PC-9 (cell line): ENCODE results near the gene PTDSS2. TPM values are rescaled to one million over a fixed set of nuclear protein-coding genes. Genes with fewer than 3 reads are reported as not detected.

Source experiments
- BruUV-seq: library from RNA; stranded (reverse); fragments of 400-500 nt; replicated peaks from 2 replicates; lab custom pipeline; 2021; lab: Mats Ljungman, UMichigan
- CTCF ChIA-PET: fragments of 300-600 bp; sonication (Branson Sonifier 250); formaldehyde crosslinking; loops from one replicate; lab custom pipeline; 2022; ENCODE audit warnings: antibody characterized with exemption; lab: Charles Lee
- POLR2A ChIA-PET: fragments of 300-600 bp; sonication (Branson Sonifier 250); formaldehyde crosslinking; loops from one replicate; lab custom pipeline; 2022; ENCODE audit warnings: antibody characterized with exemption; ENCODE audit not compliant: unreplicated experiment; lab: Charles Lee
- DNase-seq, 2 experiments: peaks; one replicate each; pipeline versions ENCODE4 v3.0.0 to v3.0.0-alpha.2; 2015 to 2022; ENCODE audit warnings: mixed read lengths in 1 of 2
- H2AFZ ChIP-seq: fragments of 200-600 bp; sonication (generic); 2 replicates; pipeline ENCODE4 v1.8.1; 2017; ENCODE audit warnings: antibody characterized with exemption
- H3F3A ChIP-seq: fragments of 200-600 bp; sonication (generic); 2 replicates; pipeline ENCODE4 v1.8.1; 2017; ENCODE audit warnings: antibody characterized with exemption, mild to moderate bottlenecking, low read depth; ENCODE audit not compliant: insufficient read depth
- H3K27ac ChIP-seq: fragments of 200-600 bp; sonication (generic); 2 replicates; pipeline ENCODE4 v1.6.1; 2016; ENCODE audit warnings: mixed run types
- H3K27me3 ChIP-seq: fragments of 200-600 bp; sonication (generic); 2 replicates; pipeline ENCODE4 v1.6.1; 2016; ENCODE audit warnings: low read depth, mixed run types; ENCODE audit not compliant: insufficient read depth
- H3K36me3 ChIP-seq: fragments of 200-600 bp; sonication (generic); 2 replicates; pipeline ENCODE4 v1.6.1; 2016; ENCODE audit warnings: low read depth, mixed run types
- H3K4me1 ChIP-seq: fragments of 200-600 bp; sonication (generic); replicated peaks from 2 replicates; pipeline ENCODE4 v1.6.1; 2016; ENCODE audit warnings: mixed run types; ENCODE audit not compliant: insufficient read depth
- H3K4me2 ChIP-seq: fragments of 200-600 bp; sonication (generic); 2 replicates; pipeline ENCODE4 v1.6.1; 2017; ENCODE audit warnings: mixed run types
- H3K4me3 ChIP-seq: fragments of 200-600 bp; sonication (generic); 2 replicates; pipeline ENCODE4 v1.6.1; 2016; ENCODE audit warnings: mixed run types
- H3K79me2 ChIP-seq: fragments of 200-600 bp; sonication (generic); 2 replicates; pipeline ENCODE4 v1.6.1; 2017; ENCODE audit warnings: low read depth, mixed run types
- H3K9me2 ChIP-seq: fragments of 200-600 bp; sonication (generic); 2 replicates; pipeline ENCODE4 v1.8.1; 2017; ENCODE audit warnings: mild to moderate bottlenecking; ENCODE audit not compliant: insufficient read depth
- H3K9me3 ChIP-seq: fragments of 200-600 bp; sonication (generic); 2 replicates; pipeline ENCODE4 v1.8.1; 2016; ENCODE audit warnings: low read depth; ENCODE audit not compliant: insufficient read depth
- H4K20me1 ChIP-seq: fragments of 200-600 bp; sonication (generic); 2 replicates; pipeline ENCODE4 v1.8.1; 2017; ENCODE audit not compliant: insufficient read depth
- CTCF ChIP-seq: fragments of 200-600 bp; sonication (generic); conservative IDR thresholded peaks from 2 replicates; pipeline ENCODE4 v1.6.1; 2017; ENCODE audit warnings: mixed run types, antibody characterized with exemption, mild to moderate bottlenecking, moderate library complexity
- EZH2 ChIP-seq: fragments of 200-600 bp; sonication (generic); IDR thresholded peaks from 2 replicates; pipeline ENCODE4 v1.8.0; 2017; ENCODE audit warnings: antibody characterized with exemption, low read depth
- intact Hi-C: fragments of 100-400 bp; cut with micrococcal nuclease; formaldehyde crosslinking; loops from one replicate; pipeline ENCODE4 v1.10.0; 2022; ENCODE audit not compliant: unreplicated experiment
- total RNA-seq: library from RNA; stranded (reverse); gene quantifications from 2 replicates; pipeline ENCODE4 v1.2.3, GENCODE V29; 2021

The PTDSS2 gene
- total RNA-seq, 1 experiment from 2014 or later = 32.5 TPM

- Histone ChIP-seq H3K4me1 (peaks cover 5% of the 10 kb centered on the region), H3K4me3 (no peak overlapping the region), H3F3A (no peaks in the 10 kb centered on the region), H2AFZ (no peak overlapping the region), H3K27me3 (no peaks in the 10 kb centered on the region), H3K36me3 (no peaks in the 10 kb centered on the region), H4K20me1 (no peaks in the 10 kb centered on the region; the same call in 1 of the 2 replicates), H3K4me2 (no peak overlapping the region), H3K79me2 (0 out of 2 replicates have a peak, but pooled peaks cover 4% of the 10 kb centered on the region), H3K9me3 (no peaks in the 10 kb centered on the region), H3K9me2 (no peaks in the 10 kb centered on the region), H3K27ac (no peak overlapping the region)
- BruUV-seq = no TSS peak
- ChIA-PET CTCF (no interaction called here), POLR2A (no interaction called here)
- no peak for DNase-seq
- intact Hi-C loops = no loop called here
- TF ChIP-seq EZH2 (no peak), CTCF (no peak)
These were observed 31.5 kb upstream of the PTDSS2 start for GRCh38 chr11:418343-419247.

- H3K79me2 ChIP-seq = 0 out of 2 replicates have a peak, but pooled peaks cover 4% of the 10 kb centered on the region
- no peak for DNase-seq
- no peak overlapping the region for H3K4me2 ChIP-seq
- no peaks in the 10 kb centered on the region for H3K9me2 ChIP-seq
- H3K36me3 ChIP-seq = no peaks in the 10 kb centered on the region
- intact Hi-C loops = no loop called here
- H2AFZ ChIP-seq = no peak overlapping the region
- CTCF ChIA-PET = no interaction called here
- TF ChIP-seq EZH2 (no peak), CTCF (no peak)
- H3K4me1 ChIP-seq = peaks cover 5% of the 10 kb centered on the region
- H3K9me3 ChIP-seq = no peaks in the 10 kb centered on the region
- no TSS peak for BruUV-seq
- POLR2A ChIA-PET = no interaction called here
- no peaks in the 10 kb centered on the region; the same call in 1 of the 2 replicates for H4K20me1 ChIP-seq
- H3K4me3 ChIP-seq = no peak overlapping the region
- H3K27ac ChIP-seq = no peak overlapping the region
- no peaks in the 10 kb centered on the region for H3F3A ChIP-seq
- H3K27me3 ChIP-seq = no peaks in the 10 kb centered on the region
These were observed 30.7 kb upstream of the PTDSS2 start for GRCh38 chr11:419248-420005.

- Histone ChIP-seq H3K4me2 (no peak overlapping the region), H3K27ac (no peak overlapping the region), H2AFZ (no peak overlapping the region), H3K27me3 (no peaks in the 10 kb centered on the region), H4K20me1 (no peaks in the 10 kb centered on the region; the same call in 1 of the 2 replicates), H3K4me1 (peaks cover 5% of the 10 kb centered on the region), H3K4me3 (no peak overlapping the region), H3K9me2 (no peaks in the 10 kb centered on the region), H3K36me3 (no peaks in the 10 kb centered on the region), H3K9me3 (no peaks in the 10 kb centered on the region), H3F3A (no peaks in the 10 kb centered on the region), H3K79me2 (0 out of 2 replicates have a peak, but pooled peaks cover 4% of the 10 kb centered on the region)
- no TSS peak for BruUV-seq
- intact Hi-C loops = no loop called here
- ChIA-PET CTCF (interaction anchor here (0.8 kb wide), 1 partner anchor 73 kb away, joined by 4 read pairs; no protein-coding TSS in a partner anchor), POLR2A (no interaction called here)
- no peak for DNase-seq
- TF ChIP-seq CTCF = no peak
These were observed 29.8 kb upstream of the PTDSS2 start for GRCh38 chr11:420054-420910.
